H1 (cell line): ENCODE results near the gene EIF2S1. TPM values are rescaled to one million over a fixed set of nuclear protein-coding genes. Genes with fewer than 3 reads are reported as not detected.

Source experiments
- CTCF ChIA-PET: fragments of 300-600 bp; sonication (Branson Sonifier 250); formaldehyde crosslinking; loops from one replicate; lab custom pipeline; 2021; ENCODE audit not compliant: partially characterized antibody; lab: Charles Lee
- POLR2A ChIA-PET: fragments of 300-600 bp; sonication (Branson Sonifier 250); formaldehyde crosslinking; loops from one replicate; lab custom pipeline; 2021; ENCODE audit warnings: inconsistent platforms; ENCODE audit not compliant: partially characterized antibody; lab: Charles Lee
- DNase-seq, 2 experiments: peaks; one replicate each; pipeline versions ENCODE4 v3.0.0 to v3.0.0-alpha.2; 2010 to 2022; ENCODE audit warnings: low spot score in 2 of 2, low read depth in 1 of 2, mixed read lengths in 1 of 2
- FAIRE-seq: peaks from 2 replicates; lab custom pipeline; 2011; peaks lifted over from hg19 to GRCh38; lab: Jason Lieb, UNC
- H2AFZ ChIP-seq: 2 replicates; pipeline ENCODE4 v1.8.1; 2012; ENCODE audit warnings: low read length, inconsistent platforms
- H2AK5ac ChIP-seq: 2 replicates; pipeline ENCODE4 v1.6.1; 2013; ENCODE audit warnings: low read depth, low read length
- H2BK120ac ChIP-seq: replicated peaks from 2 replicates; pipeline ENCODE3; 2013; ENCODE audit warnings: low read depth, low read length, inconsistent platforms
- H2BK12ac ChIP-seq: 2 replicates; pipeline ENCODE4 v1.6.1; 2013; ENCODE audit warnings: low read depth, low read length
- H2BK15ac ChIP-seq: 2 replicates; pipeline ENCODE4 v1.6.1; 2013; ENCODE audit warnings: low read length
- H2BK20ac ChIP-seq: 2 replicates; pipeline ENCODE4 v1.6.1; 2013; ENCODE audit warnings: low read length
- H2BK5ac ChIP-seq: 2 replicates; pipeline ENCODE4 v1.6.1; 2013; ENCODE audit warnings: low read depth, low read length
- H3K14ac ChIP-seq: 2 replicates; pipeline ENCODE4 v1.6.1; 2013; ENCODE audit warnings: inconsistent platforms; ENCODE audit not compliant: insufficient read length
- H3K18ac ChIP-seq: 2 replicates; pipeline ENCODE4 v1.6.1; 2013; ENCODE audit warnings: low read length; ENCODE audit errors: extremely low read depth
- H3K23ac ChIP-seq: 2 replicates; pipeline ENCODE4 v1.6.1; 2013; ENCODE audit warnings: inconsistent platforms; ENCODE audit not compliant: insufficient read length
- H3K23me2 ChIP-seq: 2 replicates; pipeline ENCODE4 v1.6.1; 2013; ENCODE audit warnings: low read depth, low read length
- H3K27ac ChIP-seq: 2 replicates; pipeline ENCODE4 v1.6.1; 2011; ENCODE audit warnings: low read depth, low read length, inconsistent platforms
- H3K27me3 ChIP-seq, 4 experiments: replicated peaks in 1 of 4; 1 replicate in 1 of 4; 2 replicates in 3 of 4; pipeline versions ENCODE4 v1.6.1 to v1.8.1; 2011 to 2013; ENCODE audit warnings: low read length in 3 of 4, mild to moderate bottlenecking in 3 of 4, inconsistent platforms in 2 of 4, mixed read lengths in 2 of 4, moderate library complexity in 1 of 4; ENCODE audit not compliant: control insufficient read depth in 3 of 4, insufficient read depth in 3 of 4; ENCODE audit errors: extremely low read depth in 1 of 4
- H3K36me3 ChIP-seq, 4 experiments: 2 replicates each; pipeline versions ENCODE4 v1.6.1 to v1.8.1; 2011 to 2013; ENCODE audit warnings: mild to moderate bottlenecking in 4 of 4, low read length in 3 of 4, moderate library complexity in 2 of 4, control low read depth in 1 of 4, inconsistent platforms in 1 of 4; ENCODE audit not compliant: insufficient read depth in 4 of 4, control insufficient read depth in 2 of 4
- H3K4ac ChIP-seq: replicated peaks from 2 replicates; pipeline ENCODE3; 2013; ENCODE audit warnings: low read length, low read depth, mixed read lengths, inconsistent platforms; ENCODE audit not compliant: insufficient read length
- H3K4me1 ChIP-seq, 4 experiments: replicated peaks in 1 of 4; 1 replicate in 1 of 4; 2 replicates in 3 of 4; pipeline versions ENCODE4 v1.6.1 to v1.8.1; 2011 to 2013; ENCODE audit warnings: low read length in 3 of 4, inconsistent platforms in 2 of 4, mixed read lengths in 1 of 4; ENCODE audit not compliant: insufficient read depth in 4 of 4, control insufficient read depth in 3 of 4
- H3K4me2 ChIP-seq, 2 experiments: 2 replicates each; pipeline versions ENCODE4 v1.6.1 to v1.8.1; 2011 to 2013; ENCODE audit warnings: low read depth in 2 of 2, low read length in 2 of 2, control low read depth in 1 of 2, inconsistent platforms in 1 of 2, mild to moderate bottlenecking in 1 of 2; ENCODE audit not compliant: insufficient read depth in 1 of 2
- H3K4me3 ChIP-seq, 4 experiments: fragments of 200-600, 300-600 bp in 1 of 4; sonication (generic), shearing (Covaris generic), sonication (Bioruptor Twin) in 1 of 4; 2 replicates each; pipeline versions ENCODE4 v1.5.1 to v1.8.1; 2011 to 2016; ENCODE audit warnings: low read length in 4 of 4, low read depth in 3 of 4, control low read depth in 2 of 4, inconsistent platforms in 2 of 4, mild to moderate bottlenecking in 2 of 4, mixed read lengths in 1 of 4, moderate library complexity in 1 of 4; ENCODE audit not compliant: insufficient read depth in 2 of 4; ENCODE audit errors: extremely low read depth in 1 of 4
- H3K56ac ChIP-seq: replicated peaks from 2 replicates; pipeline ENCODE3; 2013; ENCODE audit warnings: low read depth, mild to moderate bottlenecking, mixed read lengths, low read length, inconsistent platforms; ENCODE audit not compliant: insufficient read length
- H3K79me1 ChIP-seq: 2 replicates; pipeline ENCODE4 v1.6.1; 2013; ENCODE audit warnings: low read depth, low read length, control low read depth
- H3K79me2 ChIP-seq, 2 experiments: 2 replicates each; pipeline versions ENCODE4 v1.6.1 to v1.8.1; 2012 to 2013; ENCODE audit warnings: low read length in 2 of 2, mild to moderate bottlenecking in 2 of 2, inconsistent platforms in 1 of 2; ENCODE audit not compliant: insufficient read depth in 2 of 2, control insufficient read depth in 1 of 2
- H3K9ac ChIP-seq, 4 experiments: replicated peaks in 1 of 4; 1 replicate in 1 of 4; 2 replicates in 3 of 4; pipeline versions ENCODE4 v1.6.1 to v1.8.1; 2011 to 2013; ENCODE audit warnings: low read depth in 3 of 4, low read length in 3 of 4, control low read depth in 2 of 4, mild to moderate bottlenecking in 2 of 4, moderate library complexity in 2 of 4, inconsistent platforms in 1 of 4; ENCODE audit errors: extremely low read depth in 1 of 4
- H3K9me3 ChIP-seq, 2 experiments: 2 replicates each; pipeline versions ENCODE4 v1.6.1 to v1.8.1; 2012 to 2013; ENCODE audit warnings: mild to moderate bottlenecking in 2 of 2, moderate library complexity in 2 of 2, control low read depth in 1 of 2, inconsistent platforms in 1 of 2, low read depth in 1 of 2, low read length in 1 of 2, mixed read lengths in 1 of 2; ENCODE audit not compliant: insufficient read depth in 2 of 2
- H4K20me1 ChIP-seq, 2 experiments: replicated peaks in 1 of 2; 2 replicates each; pipeline versions ENCODE3 to v1.8.1; 2011 to 2013; ENCODE audit warnings: inconsistent platforms in 2 of 2, low read length in 2 of 2, mild to moderate bottlenecking in 1 of 2; ENCODE audit not compliant: insufficient read depth in 2 of 2, control insufficient read depth in 1 of 2
- H4K5ac ChIP-seq: 2 replicates; pipeline ENCODE4 v1.6.1; 2013; ENCODE audit warnings: low read length, low read depth, mixed read lengths, inconsistent platforms; ENCODE audit not compliant: insufficient read length
- H4K8ac ChIP-seq: 2 replicates; pipeline ENCODE4 v1.8.0; 2013; ENCODE audit warnings: mild to moderate bottlenecking, moderate library complexity, low read length, inconsistent platforms; ENCODE audit not compliant: insufficient read depth; ENCODE audit errors: extremely low read depth
- H4K91ac ChIP-seq: replicated peaks from 2 replicates; pipeline ENCODE3; 2013; ENCODE audit warnings: low read length, mixed read lengths, inconsistent platforms; ENCODE audit not compliant: insufficient read length
- ASH2L ChIP-seq: fragments of 200-600, 300-600 bp; sonication (generic); IDR thresholded peaks from one replicate; pipeline ENCODE4 v1.7.1; 2017; ENCODE audit warnings: low read length
- ATF3 ChIP-seq: IDR thresholded peaks from 2 replicates; pipeline ENCODE4 v1.6.1; 2011; ENCODE audit warnings: low read depth, mild to moderate bottlenecking, low read length; ENCODE audit not compliant: insufficient read depth
- SP1 ChIP-seq: IDR thresholded peaks from 2 replicates; pipeline ENCODE4 v1.6.1; 2011; ENCODE audit warnings: low read depth, low read length
- TCF12 ChIP-seq: IDR thresholded peaks from 2 replicates; pipeline ENCODE4 v1.6.1; 2011; ENCODE audit warnings: low read depth, mild to moderate bottlenecking, low read length
- WGBS, 2 experiments: shearing (Covaris generic) in 1 of 2; methylation state at CpG; one replicate each; pipeline versions ENCODE4 v1.1.6 to v1.1.7; 2013 to 2015; ENCODE audit warnings: low lambda C conversion rate in 2 of 2, mixed read lengths in 2 of 2, inconsistent platforms in 1 of 2, low coverage in 1 of 2, missing lambda C conversion rate in 1 of 2; ENCODE audit not compliant: insufficient replicate concordance in 2 of 2, insufficient coverage in 1 of 2, insufficient read length in 1 of 2; ENCODE audit errors: extremely low coverage in 1 of 2, missing lambda C conversion rate in 1 of 2; 5-methylcytosine and 5-hydroxymethylcytosine counted together
- polyA plus RNA-seq, 7 experiments: library from polyadenylated mRNA; depleted of rRNA in 3 of 7; stranded (reverse) in 5 of 7; unstranded in 2 of 7; fragments of >200 nt in 5 of 7; fragments of 200-250 nt in 2 of 7; gene quantifications; 1 replicate in 5 of 7; 2 replicates in 1 of 7; 4 replicates in 1 of 7; pipeline versions ENCODE4 v1.2.1 to v1.2.3, GENCODE V29; 2011 to 2013; ENCODE audit warnings: missing spikeins in 2 of 7, mixed read lengths in 2 of 7
- total RNA-seq: library from RNA; stranded (reverse); fragmentation: NEBNext Ultra II Directional; extraction: Animal tissue kit (Norgen Biotek cat#: 25700); gene quantifications from 2 replicates; pipeline ENCODE4 v1.2.1, GENCODE V29; 2021

Gene EIF2S1
- total and polyA plus RNA-seq, 2 of the 8 experiments (the other 6 are each of a cell fraction or from before 2014, with no cell fraction given), result 35.1 to 146 TPM

GRCh38 chr14:67317822-67318221 lies 42.3 kb upstream of the EIF2S1 start:
- no peak overlapping the region for H3K4ac ChIP-seq
- no peak overlapping the region for H3K9ac ChIP-seq
- H3K9me3 ChIP-seq, result no peaks in the 10 kb centered on the region
- DNase-seq (no peak), FAIRE-seq (no peak)
- H3K23me2 ChIP-seq, result no peaks in the 10 kb centered on the region
- H3K79me1 ChIP-seq, result no peaks in the 10 kb centered on the region
- H2AFZ ChIP-seq, result no peak overlapping the region
- H3K27ac ChIP-seq, result no peak overlapping the region
- no peak overlapping the region for H2BK15ac ChIP-seq
- H3K36me3 ChIP-seq, result peaks cover 0 to 24% (median 4%) of the 10 kb centered on the region in 4 experiments; a peak in 4 of 8 replicates
- no peak overlapping the region for H3K56ac ChIP-seq
- H3K4me2 ChIP-seq, result no peak overlapping the region
- no peak overlapping the region for H2BK120ac ChIP-seq
- no peak overlapping the region for H3K23ac ChIP-seq
- POLR2A ChIA-PET, result no interaction called here
- no peak overlapping the region for H2BK12ac ChIP-seq
- no peaks in the 10 kb centered on the region for H3K4me1 ChIP-seq
- no peak overlapping the region for H2BK20ac ChIP-seq
- no peak overlapping the region for H4K5ac ChIP-seq
- no peak overlapping the region for H2AK5ac ChIP-seq
- H4K20me1 ChIP-seq, result no peaks in the 10 kb centered on the region
- CTCF ChIA-PET, result interaction anchor here (2.9 kb wide), 1 partner anchor 151 kb away, joined by 9 read pairs; no protein-coding TSS in a partner anchor
- H4K8ac ChIP-seq, result no peak overlapping the region
- 83% methylated on average over 1 of the region's 1 CpG; no CpG with 5 or more reads in 1 of the 2 experiments for WGBS, 2 experiments
- H3K18ac ChIP-seq, result no peak overlapping the region
- no peak overlapping the region for H2BK5ac ChIP-seq
- H3K4me3 ChIP-seq, result no peak overlapping the region
- no peaks in the 10 kb centered on the region for H3K27me3 ChIP-seq
- H4K91ac ChIP-seq, result no peak overlapping the region
- no peak overlapping the region for H3K14ac ChIP-seq
- no peaks in the 10 kb centered on the region for H3K79me2 ChIP-seq
- TF ChIP-seq ASH2L (no peak), ATF3 (no peak), TCF12 (no peak), SP1 (no peak)
